ENCODE results near the gene ADAMTS8. TPM values are rescaled to one million over a fixed set of nuclear protein-coding genes. Genes with fewer than 3 reads are reported as not detected.

Gene ADAMTS8
- total RNA-seq, 1 experiment from 2014 or later, result 0.07 TPM

DNA sequence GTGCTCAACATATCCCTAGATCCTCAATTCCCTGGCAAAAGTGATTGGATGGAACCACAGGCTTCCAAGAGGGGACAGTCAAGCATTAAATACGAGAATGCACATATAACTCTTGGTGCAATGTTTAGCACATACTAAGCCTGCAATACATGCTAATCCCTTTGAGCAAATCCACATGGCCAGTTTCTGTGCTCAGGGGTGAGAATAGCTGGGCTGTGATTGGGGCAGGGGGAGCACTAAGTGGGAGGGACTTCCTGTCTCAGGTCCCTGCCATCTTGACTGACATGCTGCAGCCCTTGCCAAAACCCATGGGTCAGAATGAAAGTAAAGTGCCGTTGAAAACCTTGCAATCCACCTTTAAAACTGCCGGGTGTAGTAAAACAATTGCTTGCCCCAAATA, 17.4 kb upstream of the ADAMTS8 start:
- no peak overlapping the region for H2AFZ ChIP-seq (ENCODE audit: low read depth, low read length, poor library complexity, severe bottlenecking)
- H3K27me3 ChIP-seq (ENCODE audit: insufficient read depth, low read length), result no peaks in the 10 kb centered on the region
- no peaks in the 10 kb centered on the region for H3K79me2 ChIP-seq (ENCODE audit: insufficient read depth, low read length)
- no peaks in the 10 kb centered on the region for H4K20me1 ChIP-seq (ENCODE audit: insufficient read depth)
- H3K4me1 ChIP-seq (ENCODE audit: control insufficient read depth in 1 of 2, insufficient read depth in 2 of 2, low read length in 2 of 2), result peaks cover 2 to 11% of the 10 kb centered on the region in 2 experiments; a peak in 3 of 4 replicates
- ChIA-PET CTCF (no interaction called here), RAD21 (ENCODE audit: low non-redundant PET in 1 of 2, low total read pairs in 2 of 2, uncharacterized antibody in 2 of 2, unreplicated experiment in 2 of 2) (interaction anchor here in 1 of 2 experiments (0.6 kb wide), 1 partner anchor 382 kb away, joined by 5 read pairs; no protein-coding TSS in a partner anchor), POLR2A (no interaction called here)
- intact Hi-C loops (cut with micrococcal nuclease), result no loop called here
- BruUV-seq (replicated peaks), result no TSS peak
- H3K9ac ChIP-seq (ENCODE audit: low read length), result no peak overlapping the region
- no peak overlapping the region for H3K4me3 ChIP-seq (replicated peaks in 1 of 2; ENCODE audit: low read depth in 1 of 2, low read length in 2 of 2)
- H3K9me3 ChIP-seq (ENCODE audit: control insufficient read depth in 1 of 2, insufficient read depth in 1 of 2, low read depth in 1 of 2, low read length in 2 of 2), result no peaks in the 10 kb centered on the region
- H3K9me2 ChIP-seq (ENCODE audit: insufficient read depth), result no peaks in the 10 kb centered on the region
- no peaks in the 10 kb centered on the region for H3K36me3 ChIP-seq (ENCODE audit: control insufficient read depth in 1 of 2, insufficient read depth in 2 of 2, low read length in 2 of 2)
- H3K27ac ChIP-seq (ENCODE audit: low read depth, low read length), result no peak overlapping the region
- DNase-seq (ENCODE audit: low read depth, low spot score) (no peak), ATAC-seq (no peak)
- H3K4me2 ChIP-seq (ENCODE audit: low read length), result no peak overlapping the region
- TF ChIP-seq EZH2phosphoT487 (IDR thresholded peaks at IDR 0.05; ENCODE audit: borderline replicate concordance) (no peak), SP1 (IDR thresholded peaks at IDR 0.05; ENCODE audit: low read depth) (no peak), RAD21 (IDR thresholded peaks at IDR 0.05; ENCODE audit: low read depth) (no peak), EZH2 (IDR thresholded peaks at IDR 0.05) (no peak), SIN3A (IDR thresholded peaks at IDR 0.05; ENCODE audit: low read depth) (no peak), EGR1 (IDR thresholded peaks at IDR 0.05; ENCODE audit: low read depth) (no peak), ZNF274 (IDR thresholded peaks at IDR 0.05; ENCODE audit: low read depth, low read length) (no peak), ELF1 (IDR thresholded peaks at IDR 0.05; ENCODE audit: borderline replicate concordance, low read depth) (no peak)
- TF ChIP-seq, protein P1, sequence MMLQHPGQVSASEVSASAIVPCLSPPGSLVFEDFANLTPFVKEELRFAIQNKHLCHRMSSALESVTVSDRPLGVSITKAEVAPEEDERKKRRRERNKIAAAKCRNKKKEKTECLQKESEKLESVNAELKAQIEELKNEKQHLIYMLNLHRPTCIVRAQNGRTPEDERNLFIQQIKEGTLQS (IDR thresholded peaks at IDR 0.05), result no peak

DNA sequence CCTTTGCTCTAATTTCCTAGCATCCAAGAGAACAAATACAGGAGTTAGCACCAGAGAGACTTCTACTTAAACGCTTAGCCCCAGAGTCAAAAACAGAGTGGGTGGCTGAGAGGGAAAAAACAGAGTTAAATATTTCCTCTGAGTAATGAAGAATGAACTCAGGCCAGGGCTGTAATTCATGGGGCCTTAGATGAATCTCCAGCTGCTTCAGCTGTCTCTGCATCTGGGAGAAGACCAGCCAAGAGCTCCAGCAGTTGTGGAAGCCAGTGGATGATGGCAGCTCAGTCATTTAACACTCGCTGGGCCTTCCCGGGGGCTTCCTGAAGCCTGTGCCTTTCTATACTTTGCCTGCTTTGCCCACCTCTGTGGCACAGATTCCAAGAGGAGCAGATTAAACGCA, 14.3 kb upstream of the ADAMTS8 start:
- CTCF ChIA-PET, result interaction anchor here (1.1 kb wide), 2 partner anchors 419 to 452 kb away, joined by 3 to 4 read pairs; no protein-coding TSS in a partner anchor
- intact Hi-C loops (cut with micrococcal nuclease), result no loop called here
- ATAC-seq (no peak), DNase-seq (ENCODE audit: low read depth, low spot score) (no peak)
- no peaks in the 10 kb centered on the region for H3K9me2 ChIP-seq (ENCODE audit: insufficient read depth)
- H3K4me3 ChIP-seq (replicated peaks in 1 of 2; ENCODE audit: low read depth in 1 of 2, low read length in 2 of 2), result no peak overlapping the region
- RAD21 ChIA-PET (ENCODE audit: low non-redundant PET in 1 of 2, low total read pairs in 2 of 2, uncharacterized antibody in 2 of 2, unreplicated experiment in 2 of 2), result no interaction called here
- no peaks in the 10 kb centered on the region; a peak in 1 of 4 replicates for H3K4me1 ChIP-seq (ENCODE audit: control insufficient read depth in 1 of 2, insufficient read depth in 2 of 2, low read length in 2 of 2)
- H3K36me3 ChIP-seq (ENCODE audit: control insufficient read depth in 1 of 2, insufficient read depth in 2 of 2, low read length in 2 of 2), result no peaks in the 10 kb centered on the region
- no peak overlapping the region for H3K4me2 ChIP-seq (ENCODE audit: low read length)
- no peak overlapping the region for H3K9ac ChIP-seq (ENCODE audit: low read length)
- H3K27me3 ChIP-seq (ENCODE audit: insufficient read depth, low read length), result no peaks in the 10 kb centered on the region; the same call in 1 of the 2 replicates
- TF ChIP-seq, protein P1 (IDR thresholded peaks at IDR 0.05), result no peak
- TF ChIP-seq JUND (IDR thresholded peaks at IDR 0.05), result no peak
- H2AFZ ChIP-seq (ENCODE audit: low read depth, low read length, poor library complexity, severe bottlenecking), result no peak overlapping the region
- no peak overlapping the region for H3K27ac ChIP-seq (ENCODE audit: low read depth, low read length)
- H3K9me3 ChIP-seq (ENCODE audit: control insufficient read depth in 1 of 2, insufficient read depth in 1 of 2, low read depth in 1 of 2, low read length in 2 of 2), result no peaks in the 10 kb centered on the region
- no peaks in the 10 kb centered on the region for H3K79me2 ChIP-seq (ENCODE audit: insufficient read depth, low read length)
- H4K20me1 ChIP-seq (ENCODE audit: insufficient read depth), result no peaks in the 10 kb centered on the region
- POLR2A ChIA-PET, result no interaction called here
- no TSS peak for BruUV-seq (replicated peaks)

Data from HCT116 (cell line).